HepG2 (cell line): ENCODE data around the gene CALML4. TPM values are rescaled to one million over a fixed set of nuclear protein-coding genes. Genes with fewer than 3 reads are reported as not detected.

Experiments
- CAMTA2 ChIP-seq: sonication (generic); formaldehyde crosslinking; IDR thresholded peaks from 2 replicates; pipeline ENCODE4 v1.4.0; 2020; ENCODE audit warnings: mild to moderate bottlenecking, missing genetic modification reagents, borderline replicate concordance
- ELF1 ChIP-seq: sonication (generic); formaldehyde crosslinking; IDR thresholded peaks from 2 replicates; pipeline ENCODE4 v1.4.0; 2020; ENCODE audit warnings: missing genetic modification reagents
- GATA4 ChIP-seq: sonication (generic); IDR thresholded peaks from 2 replicates; pipeline ENCODE4 v1.6.1; 2016; ENCODE audit warnings: antibody characterized with exemption, low read depth, borderline replicate concordance
- GPN1 ChIP-seq: sonication (generic); formaldehyde crosslinking; IDR thresholded peaks from 2 replicates; pipeline ENCODE4 v1.5.1; 2020; ENCODE audit warnings: missing genetic modification reagents, borderline replicate concordance
- KMT2A ChIP-seq: sonication (generic); formaldehyde crosslinking; IDR thresholded peaks from 2 replicates; pipeline ENCODE4 v1.4.0; 2020; ENCODE audit warnings: missing genetic modification reagents
- MYC ChIP-seq: sonication (generic); formaldehyde crosslinking; IDR thresholded peaks from 2 replicates; pipeline ENCODE4 v1.9.0; 2021; ENCODE audit warnings: missing genetic modification reagents, borderline replicate concordance
- NFKB2 ChIP-seq: sonication (generic); formaldehyde crosslinking; IDR thresholded peaks from 2 replicates; pipeline ENCODE4 v1.4.0; 2020; ENCODE audit warnings: missing genetic modification reagents, borderline replicate concordance
- REL ChIP-seq: sonication (generic); formaldehyde crosslinking; conservative IDR thresholded peaks from 2 replicates; pipeline ENCODE4 v1.8.0; 2022; ENCODE audit warnings: mild to moderate bottlenecking, missing genetic modification reagents, moderate library complexity
- SAFB2 ChIP-seq: sonication (generic); formaldehyde crosslinking; IDR thresholded peaks from 2 replicates; pipeline ENCODE4 v1.5.1; 2020; ENCODE audit warnings: missing genetic modification reagents, low read depth, mild to moderate bottlenecking, borderline replicate concordance
- SIN3A ChIP-seq: IDR thresholded peaks from 2 replicates; pipeline ENCODE4 v1.6.1; 2011; ENCODE audit warnings: low read depth, mild to moderate bottlenecking, control low read depth, low read length, borderline replicate concordance
- SNAPC2 ChIP-seq: sonication (generic); formaldehyde crosslinking; IDR thresholded peaks from 2 replicates; pipeline ENCODE4 v1.8.1; 2022; ENCODE audit warnings: mild to moderate bottlenecking, missing genetic modification reagents
- TBX3 ChIP-seq: fragments of 450-650 bp; IDR thresholded peaks from 2 replicates; pipeline ENCODE4 v1.6.1; 2017; ENCODE audit warnings: antibody characterized with exemption, mild to moderate bottlenecking, inconsistent platforms, borderline replicate concordance
- ZFP1 ChIP-seq: IDR thresholded peaks from 2 replicates; pipeline ENCODE4 v1.6.1; 2016
- ZNF180 ChIP-seq: sonication (generic); formaldehyde crosslinking; IDR thresholded peaks from 2 replicates; pipeline ENCODE4 v1.4.0; 2020; ENCODE audit warnings: low read depth, missing genetic modification reagents, borderline replicate concordance
- ZNF546 ChIP-seq: sonication (generic); formaldehyde crosslinking; conservative IDR thresholded peaks from 2 replicates; pipeline ENCODE4 v1.8.1; 2023; ENCODE audit warnings: mild to moderate bottlenecking, missing genetic modification reagents
- ZNF761 ChIP-seq: sonication (generic); formaldehyde crosslinking; conservative IDR thresholded peaks from 2 replicates; pipeline ENCODE4 v1.4.0; 2020; ENCODE audit warnings: mild to moderate bottlenecking, missing genetic modification reagents
- ZSCAN12 ChIP-seq: sonication (generic); formaldehyde crosslinking; IDR thresholded peaks from 2 replicates; pipeline ENCODE4 v1.9.0; 2021; ENCODE audit warnings: mild to moderate bottlenecking, missing genetic modification reagents
- polyA plus RNA-seq, 8 experiments: library from polyadenylated mRNA; depleted of rRNA in 3 of 8; stranded (reverse) in 7 of 8; unstranded in 1 of 8; fragments of >200 nt; fragmentation: Illumina TruSeq in 4 of 8; extraction: Trizol in 4 of 8; gene quantifications; 2 replicates each; pipeline versions ENCODE4 v1.2.1 to v1.2.3, GENCODE V29; 2011 to 2016; ENCODE audit warnings: low read depth in 4 of 8, missing spikeins in 1 of 8, mixed read lengths in 1 of 8; ENCODE audit not compliant: insufficient read depth in 1 of 8
- total RNA-seq, 5 experiments: library from RNA; depleted of rRNA; stranded (reverse); fragments of >200 nt; fragmentation: Illumina TruSeq; extraction: Trizol; gene quantifications; 2 replicates each; pipeline ENCODE4 v1.2.3, GENCODE V29; 2016; ENCODE audit warnings: low read depth in 1 of 5
- TF ChIP-seq, protein P1 (sequence below): sonication (generic); formaldehyde crosslinking; IDR thresholded peaks from 2 replicates; pipeline ENCODE4 v1.5.1; 2020; ENCODE audit warnings: missing genetic modification reagents, mild to moderate bottlenecking, borderline replicate concordance
- TF ChIP-seq, protein P2 (sequence below): fragments of 450-650 bp; IDR thresholded peaks from 2 replicates; pipeline ENCODE4 v1.6.1; 2017
- TF ChIP-seq, protein P3 (sequence below), 2 experiments: fragments of 450-650 bp in 1 of 2; sonication (generic) in 1 of 2; formaldehyde crosslinking in 1 of 2; IDR thresholded peaks; 2 replicates each; pipeline versions ENCODE4 v1.6.1 to v1.8.0; 2016 to 2022; ENCODE audit warnings: antibody characterized with exemption in 1 of 2, mild to moderate bottlenecking in 1 of 2, missing genetic modification reagents in 1 of 2

The CALML4 gene
- total and polyA plus RNA-seq, 2 of the 13 experiments (the other 11 are each of a cell fraction or from before 2014, with no cell fraction given) = 3.6 to 8.7 TPM

DNA sequence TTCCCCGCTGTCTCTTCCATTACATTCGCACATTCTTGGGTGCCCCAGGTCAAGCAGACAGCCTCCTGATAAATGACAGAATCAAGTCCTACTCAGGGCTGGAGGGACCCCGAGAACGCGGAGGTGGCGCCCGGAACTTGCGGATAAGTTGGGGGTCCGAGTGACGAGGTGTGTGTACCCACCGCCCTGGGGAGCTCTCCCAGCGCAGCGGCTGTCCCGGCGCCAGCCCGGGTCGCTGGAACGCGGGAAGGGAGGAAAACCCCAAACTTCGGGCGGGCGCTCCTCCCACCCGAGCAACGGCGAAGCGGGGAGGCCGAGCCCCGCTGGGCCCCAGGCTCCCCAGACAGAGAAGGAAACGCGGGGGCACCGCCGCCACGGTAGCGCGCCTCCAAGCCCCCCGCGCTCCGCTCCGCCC lies 23.8 kb upstream of the CALML4 start (continued):
- TF ChIP-seq ZNF761 = no peak
- no peak for TF ChIP-seq MYC
- no peak for TF ChIP-seq ZNF180 (CRISPR knock-in tag)
- TF ChIP-seq KMT2A (CRISPR knock-in tag) = peak; percentile 27; the same call in 1 of the 2 replicates
- no peak for TF ChIP-seq SIN3A
- TF ChIP-seq, protein P1, sequence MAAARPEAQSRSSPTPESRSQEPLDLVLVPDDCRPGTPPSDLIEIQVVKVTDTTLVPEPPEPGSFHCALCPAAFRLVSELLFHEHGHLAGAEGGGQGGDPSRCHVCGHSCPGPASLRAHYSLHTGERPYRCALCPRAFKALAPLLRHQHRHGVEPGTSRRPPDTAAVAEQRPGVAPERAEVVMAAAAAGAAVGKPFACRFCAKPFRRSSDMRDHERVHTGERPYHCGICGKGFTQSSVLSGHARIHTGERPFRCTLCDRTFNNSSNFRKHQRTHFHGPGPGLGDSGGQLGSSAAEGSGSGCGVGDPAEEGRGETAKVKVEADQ = no peak
- TF ChIP-seq REL (CRISPR knock-in tag) = no peak
- no peak for TF ChIP-seq ZNF546 (CRISPR knock-in tag)
- no peak for TF ChIP-seq ZSCAN12 (CRISPR knock-in tag)
- no peak for TF ChIP-seq SAFB2 (CRISPR knock-in tag)
- TF ChIP-seq, protein P2, sequence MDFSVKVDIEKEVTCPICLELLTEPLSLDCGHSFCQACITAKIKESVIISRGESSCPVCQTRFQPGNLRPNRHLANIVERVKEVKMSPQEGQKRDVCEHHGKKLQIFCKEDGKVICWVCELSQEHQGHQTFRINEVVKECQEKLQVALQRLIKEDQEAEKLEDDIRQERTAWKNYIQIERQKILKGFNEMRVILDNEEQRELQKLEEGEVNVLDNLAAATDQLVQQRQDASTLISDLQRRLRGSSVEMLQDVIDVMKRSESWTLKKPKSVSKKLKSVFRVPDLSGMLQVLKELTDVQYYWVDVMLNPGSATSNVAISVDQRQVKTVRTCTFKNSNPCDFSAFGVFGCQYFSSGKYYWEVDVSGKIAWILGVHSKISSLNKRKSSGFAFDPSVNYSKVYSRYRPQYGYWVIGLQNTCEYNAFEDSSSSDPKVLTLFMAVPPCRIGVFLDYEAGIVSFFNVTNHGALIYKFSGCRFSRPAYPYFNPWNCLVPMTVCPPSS = no peak
- TF ChIP-seq TBX3 = no peak
- TF ChIP-seq GATA4 = no peak
- TF ChIP-seq CAMTA2 = no peak
- TF ChIP-seq, protein P3, sequence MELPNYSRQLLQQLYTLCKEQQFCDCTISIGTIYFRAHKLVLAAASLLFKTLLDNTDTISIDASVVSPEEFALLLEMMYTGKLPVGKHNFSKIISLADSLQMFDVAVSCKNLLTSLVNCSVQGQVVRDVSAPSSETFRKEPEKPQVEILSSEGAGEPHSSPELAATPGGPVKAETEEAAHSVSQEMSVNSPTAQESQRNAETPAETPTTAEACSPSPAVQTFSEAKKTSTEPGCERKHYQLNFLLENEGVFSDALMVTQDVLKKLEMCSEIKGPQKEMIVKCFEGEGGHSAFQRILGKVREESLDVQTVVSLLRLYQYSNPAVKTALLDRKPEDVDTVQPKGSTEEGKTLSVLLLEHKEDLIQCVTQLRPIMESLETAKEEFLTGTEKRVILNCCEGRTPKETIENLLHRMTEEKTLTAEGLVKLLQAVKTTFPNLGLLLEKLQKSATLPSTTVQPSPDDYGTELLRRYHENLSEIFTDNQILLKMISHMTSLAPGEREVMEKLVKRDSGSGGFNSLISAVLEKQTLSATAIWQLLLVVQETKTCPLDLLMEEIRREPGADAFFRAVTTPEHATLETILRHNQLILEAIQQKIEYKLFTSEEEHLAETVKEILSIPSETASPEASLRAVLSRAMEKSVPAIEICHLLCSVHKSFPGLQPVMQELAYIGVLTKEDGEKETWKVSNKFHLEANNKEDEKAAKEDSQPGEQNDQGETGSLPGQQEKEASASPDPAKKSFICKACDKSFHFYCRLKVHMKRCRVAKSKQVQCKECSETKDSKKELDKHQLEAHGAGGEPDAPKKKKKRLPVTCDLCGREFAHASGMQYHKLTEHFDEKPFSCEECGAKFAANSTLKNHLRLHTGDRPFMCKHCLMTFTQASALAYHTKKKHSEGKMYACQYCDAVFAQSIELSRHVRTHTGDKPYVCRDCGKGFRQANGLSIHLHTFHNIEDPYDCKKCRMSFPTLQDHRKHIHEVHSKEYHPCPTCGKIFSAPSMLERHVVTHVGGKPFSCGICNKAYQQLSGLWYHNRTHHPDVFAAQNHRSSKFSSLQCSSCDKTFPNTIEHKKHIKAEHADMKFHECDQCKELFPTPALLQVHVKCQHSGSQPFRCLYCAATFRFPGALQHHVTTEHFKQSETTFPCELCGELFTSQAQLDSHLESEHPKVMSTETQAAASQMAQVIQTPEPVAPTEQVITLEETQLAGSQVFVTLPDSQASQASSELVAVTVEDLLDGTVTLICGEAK (IDR thresholded peaks at IDR 0.05) = no peak
- TF ChIP-seq, protein P3 (CRISPR knock-in tag; IDR thresholded peaks at IDR 0.05) = no peak
- no peak for TF ChIP-seq GPN1 (CRISPR knock-in tag)
- TF ChIP-seq ELF1 (CRISPR knock-in tag) = no peak
- no peak for TF ChIP-seq SNAPC2 (CRISPR knock-in tag)
- TF ChIP-seq NFKB2 = no peak
- no peak for TF ChIP-seq ZFP1 (CRISPR knock-in tag)
